HAP-1 (cell line): Measurements from ENCODE around the gene ADCY2.

ENCODE experiments used
- DNase-seq, 2 experiments: peaks; one replicate each; pipeline ENCODE4 v3.0.0-alpha.2; 2016 to 2020; ENCODE audit warnings: low spot score in 2 of 2
- H3K27me3 ChIP-seq: fragments of 250-450 bp; sonication (Bioruptor Pico); 2 replicates; pipeline ENCODE4 v1.5.1; 2020; ENCODE audit warnings: low read depth, mild to moderate bottlenecking, moderate library complexity
- H3K36me3 ChIP-seq: fragments of 250-450 bp; sonication (Bioruptor Pico); replicated peaks from 2 replicates; pipeline ENCODE4 v1.5.1; 2020; ENCODE audit warnings: mild to moderate bottlenecking
- H3K4me1 ChIP-seq: fragments of 250-450 bp; sonication (Bioruptor Pico); 2 replicates; pipeline ENCODE4 v1.5.1; 2020; ENCODE audit warnings: mild to moderate bottlenecking
- H3K4me3 ChIP-seq: fragments of 250-450 bp; sonication (Bioruptor Pico); 2 replicates; pipeline ENCODE4 v1.5.1; 2020; ENCODE audit warnings: mild to moderate bottlenecking, moderate library complexity
- H3K9me3 ChIP-seq: fragments of 250-450 bp; sonication (Bioruptor Pico); 2 replicates; pipeline ENCODE4 v1.5.1; 2020; ENCODE audit warnings: mild to moderate bottlenecking, moderate library complexity
- in situ Hi-C: fragments of 300-500 bp; cut with MboI; formaldehyde crosslinking; loops from 3 replicates; pipeline ENCODE4 v1.14.3; 2020; ENCODE audit warnings: low sequenced_read_pairs, inconsistent platforms, mixed read lengths

ADCY2 gene

GRCh38 chr5:7395947-7396712 is at the start of gene ADCY2:
ADCY2 (plus strand) TSS chr5:7396138; CDS start chr5:7396297, 159 bp downstream.
- Histone ChIP-seq H3K36me3 (no peaks in the 10 kb centered on the region), H3K27me3 (no peaks in the 10 kb centered on the region), H3K9me3 (no peaks in the 10 kb centered on the region), H3K4me3 (no peak within 1 kb of the TSS), H3K4me1 (no peaks in the 10 kb centered on the region)
- no peak for DNase-seq
- in situ Hi-C loops, result no loop called here

- in situ Hi-C loops, result no loop called here
- Histone ChIP-seq H3K27me3 (no peaks in the 10 kb centered on the region), H3K9me3 (no peaks in the 10 kb centered on the region), H3K36me3 (no peaks in the 10 kb centered on the region), H3K4me1 (no peaks in the 10 kb centered on the region), H3K4me3 (no peak overlapping the region)
- no peak for DNase-seq
Observed at GRCh38 chr5:7347377-7347776, 48.6 kb upstream of the ADCY2 start.

- no peak for DNase-seq
- in situ Hi-C loops, result no loop called here
- no peaks in the 10 kb centered on the region for H3K4me1 ChIP-seq
Observed at GRCh38 chr5:7348168-7348854, 47.6 kb upstream of the ADCY2 start.

DNA sequence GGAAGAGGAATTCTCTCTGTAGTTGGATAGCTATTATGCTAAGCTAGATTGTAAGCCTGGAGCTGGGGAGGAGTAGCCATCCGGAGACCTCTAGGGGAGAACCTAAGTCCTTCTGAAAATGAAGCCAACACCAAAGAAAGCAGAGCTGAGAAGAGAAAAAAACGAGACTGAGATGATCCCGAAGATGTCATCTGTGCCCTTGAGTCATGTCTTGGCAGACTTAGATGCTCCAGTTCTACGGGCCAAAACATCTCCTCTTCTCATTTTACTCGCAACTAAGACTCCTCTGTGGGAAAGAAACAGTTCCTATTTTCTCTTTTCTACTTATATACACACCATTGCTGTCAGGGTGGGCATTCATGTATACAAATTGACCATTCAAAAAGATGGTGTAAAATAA is 34.3 kb upstream of the ADCY2 start:
- no peak overlapping the region for H3K4me3 ChIP-seq
- DNase-seq, result no peak
- in situ Hi-C loops, result no loop called here

More at GRCh38 chr5:7348168-7348854, 47.6 kb upstream of the ADCY2 start:
- Histone ChIP-seq H3K36me3 (no peaks in the 10 kb centered on the region), H3K4me3 (no peak overlapping the region), H3K9me3 (no peaks in the 10 kb centered on the region), H3K27me3 (no peaks in the 10 kb centered on the region)

GRCh38 chr5:7363067-7363677 is 32.8 kb upstream of the ADCY2 start:
- no peak for DNase-seq
- in situ Hi-C loops, result no loop called here
- Histone ChIP-seq H3K9me3 (0 out of 2 replicates have a peak, but pooled peaks cover 4% of the 10 kb centered on the region), H3K27me3 (no peaks in the 10 kb centered on the region), H3K36me3 (no peaks in the 10 kb centered on the region), H3K4me1 (no peaks in the 10 kb centered on the region), H3K4me3 (no peak overlapping the region)

More for the DNA sequence above, 34.3 kb upstream of the ADCY2 start:
- no peaks in the 10 kb centered on the region for H3K4me1 ChIP-seq
- no peaks in the 10 kb centered on the region for H3K27me3 ChIP-seq
- peaks cover 4% of the 10 kb centered on the region; the same call in 1 of the 2 replicates for H3K9me3 ChIP-seq
- H3K36me3 ChIP-seq, result no peaks in the 10 kb centered on the region

DNA sequence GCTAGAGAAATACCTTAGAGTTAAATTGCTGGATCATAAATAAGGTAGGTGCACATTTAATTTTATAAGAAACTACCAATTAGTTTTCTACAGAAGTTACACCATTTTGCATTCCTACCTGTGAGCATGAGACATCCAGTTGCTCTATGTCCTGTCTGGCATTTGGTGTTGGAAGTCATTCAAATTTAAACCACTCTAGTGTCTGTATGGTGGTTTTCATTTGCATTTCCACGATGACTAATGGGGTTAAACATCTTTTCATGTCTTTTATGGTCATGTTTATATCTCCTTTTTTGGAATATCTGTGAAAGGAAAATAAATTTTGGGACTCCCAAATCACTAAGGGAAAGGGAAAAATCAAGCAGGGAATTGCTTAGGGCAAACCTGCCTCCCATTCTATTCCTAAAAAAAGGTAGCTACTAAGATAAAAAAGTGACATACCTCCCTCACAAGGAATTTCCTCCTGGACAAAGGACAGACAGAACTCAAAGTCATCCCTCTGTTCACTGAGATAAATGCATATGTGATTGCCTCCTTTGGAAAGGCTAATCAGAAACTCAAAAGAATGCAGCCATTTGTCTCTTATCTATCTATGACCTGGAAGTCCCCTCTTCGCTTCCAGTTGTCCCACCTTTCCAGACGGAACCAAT is 31.6 kb upstream of the ADCY2 start:
- no peak overlapping the region for H3K4me3 ChIP-seq
- 0 out of 2 replicates have a peak, but pooled peaks cover 4% of the 10 kb centered on the region for H3K9me3 ChIP-seq
- no peaks in the 10 kb centered on the region for H3K4me1 ChIP-seq
- in situ Hi-C loops, result no loop called here
- H3K27me3 ChIP-seq, result no peaks in the 10 kb centered on the region
- DNase-seq, result no peak
- no peaks in the 10 kb centered on the region for H3K36me3 ChIP-seq

- in situ Hi-C loops, result no loop called here
- Histone ChIP-seq H3K9me3 (0 out of 2 replicates have a peak, but pooled peaks cover 4% of the 10 kb centered on the region), H3K36me3 (no peaks in the 10 kb centered on the region), H3K4me1 (no peaks in the 10 kb centered on the region), H3K4me3 (no peak overlapping the region), H3K27me3 (no peaks in the 10 kb centered on the region)
- DNase-seq, result no peak
Observed at GRCh38 chr5:7367780-7368179, 28.2 kb upstream of the ADCY2 start.

- Histone ChIP-seq H3K4me1 (no peaks in the 10 kb centered on the region), H3K9me3 (no peaks in the 10 kb centered on the region), H3K36me3 (no peaks in the 10 kb centered on the region), H3K27me3 (no peaks in the 10 kb centered on the region), H3K4me3 (no peak overlapping the region)
- DNase-seq, result no peak
- in situ Hi-C loops, result no loop called here
Observed at GRCh38 chr5:7372399-7372798, 23.5 kb upstream of the ADCY2 start.

GRCh38 chr5:7374186-7374585 is 21.8 kb upstream of the ADCY2 start:
- H3K9me3 ChIP-seq, result no peaks in the 10 kb centered on the region
- no peaks in the 10 kb centered on the region for H3K27me3 ChIP-seq
- in situ Hi-C loops, result no loop called here
- no peak for DNase-seq
- no peak overlapping the region for H3K4me3 ChIP-seq
- no peaks in the 10 kb centered on the region for H3K36me3 ChIP-seq
- H3K4me1 ChIP-seq, result no peaks in the 10 kb centered on the region

GRCh38 chr5:7375457-7375856 is 20.5 kb upstream of the ADCY2 start:
- Histone ChIP-seq H3K36me3 (no peaks in the 10 kb centered on the region), H3K4me1 (no peaks in the 10 kb centered on the region), H3K9me3 (no peaks in the 10 kb centered on the region), H3K27me3 (no peaks in the 10 kb centered on the region), H3K4me3 (no peak overlapping the region)
- in situ Hi-C loops, result no loop called here
- DNase-seq, result no peak

DNA sequence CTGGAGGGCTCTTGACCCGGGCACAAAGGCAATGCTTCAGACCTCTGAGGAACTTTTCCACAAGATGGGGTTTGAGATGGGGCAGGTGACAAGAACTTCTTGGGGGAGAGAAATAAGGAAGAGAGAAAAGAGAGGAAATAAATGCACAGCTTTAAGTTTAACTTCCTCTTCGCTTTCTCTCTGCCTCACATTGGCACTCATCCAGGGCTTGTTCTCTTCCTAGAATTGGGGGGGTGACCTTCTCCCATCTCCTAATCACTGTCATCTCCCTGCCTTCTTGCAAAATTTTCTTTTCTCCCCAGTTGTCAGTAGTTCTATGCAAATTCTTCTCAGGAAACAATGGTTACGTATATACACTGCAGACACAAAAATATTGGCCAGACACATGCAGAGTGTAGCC is 19.1 kb upstream of the ADCY2 start:
- no peaks in the 10 kb centered on the region for H3K36me3 ChIP-seq
- no peaks in the 10 kb centered on the region for H3K4me1 ChIP-seq
- no peaks in the 10 kb centered on the region for H3K9me3 ChIP-seq
- H3K27me3 ChIP-seq, result no peaks in the 10 kb centered on the region
- no peak overlapping the region for H3K4me3 ChIP-seq
- no peak for DNase-seq
- in situ Hi-C loops, result no loop called here

GRCh38 chr5:7377761-7378160 is 18.2 kb upstream of the ADCY2 start:
- Histone ChIP-seq H3K4me3 (no peak overlapping the region), H3K36me3 (no peaks in the 10 kb centered on the region), H3K4me1 (no peaks in the 10 kb centered on the region), H3K27me3 (no peaks in the 10 kb centered on the region), H3K9me3 (no peaks in the 10 kb centered on the region)
- DNase-seq, result no peak
- in situ Hi-C loops, result no loop called here

- Histone ChIP-seq H3K9me3 (no peaks in the 10 kb centered on the region), H3K4me3 (no peak overlapping the region), H3K27me3 (no peaks in the 10 kb centered on the region), H3K36me3 (no peaks in the 10 kb centered on the region), H3K4me1 (no peaks in the 10 kb centered on the region)
- in situ Hi-C loops, result no loop called here
- DNase-seq, result no peak
Observed at GRCh38 chr5:7382588-7382987, 13.3 kb upstream of the ADCY2 start.

GRCh38 chr5:7385681-7386080 is 10.3 kb upstream of the ADCY2 start:
- in situ Hi-C loops, result no loop called here
- Histone ChIP-seq H3K36me3 (no peaks in the 10 kb centered on the region), H3K9me3 (no peaks in the 10 kb centered on the region), H3K27me3 (no peaks in the 10 kb centered on the region), H3K4me1 (no peaks in the 10 kb centered on the region), H3K4me3 (no peak overlapping the region)
- DNase-seq, result no peak
